HepG2 (cell line): ENCODE measurements around the gene SLC28A3. TPM values are rescaled to one million over a fixed set of nuclear protein-coding genes. Genes with fewer than 3 reads are reported as not detected.

Experiments used
- ATAC-seq: fragments of 200-7000 bp; cut with Tn5 transposase; 3 replicates; pipeline ENCODE4 v1.9.1; 2020; ENCODE audit warnings: mild to moderate bottlenecking, moderate library complexity
- BruUV-seq: library from RNA; stranded (reverse); fragments of 400-500 nt; replicated peaks from 2 replicates; lab custom pipeline; 2021; lab: Mats Ljungman, UMichigan
- CTCF ChIA-PET: fragments of 300-600 bp; formaldehyde crosslinking; extraction: SDS; loops from one replicate; lab custom pipeline; 2021; ENCODE audit warnings: low total read pairs, inconsistent platforms, low intra/inter-chr PET ratio; lab: Yijun Ruan, JAX
- POLR2A ChIA-PET: fragments of 350-600 bp; sonication (Branson Sonifier 250); formaldehyde crosslinking; loops from one replicate; lab custom pipeline; 2020; ENCODE audit warnings: antibody characterized with exemption, inconsistent platforms; lab: Yijun Ruan, JAX
- DNase-seq: peaks from one replicate; pipeline ENCODE4 v3.0.0-alpha.2; 2015; ENCODE audit warnings: low spot score
- FAIRE-seq: peaks from 3 replicates; lab custom pipeline; 2011; peaks lifted over from hg19 to GRCh38; lab: Jason Lieb, UNC
- H2AFZ ChIP-seq: one replicate; pipeline ENCODE4 v1.6.1; 2011; ENCODE audit warnings: low read length, inconsistent platforms
- H3K27ac ChIP-seq: fragments of 300-600 bp; 3 replicates; pipeline ENCODE4 v1.8.0; 2011; ENCODE audit warnings: mixed run types, mild to moderate bottlenecking, mixed read lengths, low read length, inconsistent platforms; ENCODE audit not compliant: insufficient read depth; ENCODE audit errors: extremely low read length
- H3K27me3 ChIP-seq, 2 experiments: fragments of 200-600 bp in 1 of 2; 2 replicates in 1 of 2; 3 replicates in 1 of 2; pipeline versions ENCODE4 v1.6.0 to v1.8.0; 2011; ENCODE audit warnings: low read length in 2 of 2, mild to moderate bottlenecking in 2 of 2, moderate library complexity in 2 of 2, inconsistent platforms in 1 of 2; ENCODE audit not compliant: insufficient read depth in 2 of 2, control insufficient read depth in 1 of 2
- H3K36me3 ChIP-seq, 2 experiments: fragments of 200-600 bp in 1 of 2; replicated peaks in 1 of 2; 2 replicates in 1 of 2; 3 replicates in 1 of 2; pipeline versions ENCODE4 v1.5.1 to v1.8.0; 2011; ENCODE audit warnings: low read length in 2 of 2, inconsistent platforms in 1 of 2; ENCODE audit not compliant: insufficient read depth in 2 of 2, control insufficient read depth in 1 of 2
- H3K4me1 ChIP-seq: 2 replicates; pipeline ENCODE4 v1.5.1; 2012; ENCODE audit warnings: low read length, inconsistent platforms; ENCODE audit not compliant: insufficient read depth
- H3K4me2 ChIP-seq: 2 replicates; pipeline ENCODE4 v1.6.0; 2011; ENCODE audit warnings: low read depth, low read length, inconsistent platforms
- H3K4me3 ChIP-seq, 3 experiments: fragments of 200-600 bp in 1 of 3; sonication (generic), shearing (Covaris generic) in 1 of 3; replicated peaks in 1 of 3; 2 replicates each; pipeline ENCODE4 v1.5.1; 2011 to 2016; ENCODE audit warnings: low read length in 3 of 3, inconsistent platforms in 2 of 3, low read depth in 2 of 3, mild to moderate bottlenecking in 2 of 3, control low read depth in 1 of 3, mixed read lengths in 1 of 3; ENCODE audit not compliant: insufficient read depth in 1 of 3
- H3K79me2 ChIP-seq: one replicate; pipeline ENCODE4 v1.6.1; 2011; ENCODE audit warnings: low read length, inconsistent platforms; ENCODE audit not compliant: insufficient read depth
- H3K9ac ChIP-seq: 2 replicates; pipeline ENCODE4 v1.6.0; 2011; ENCODE audit warnings: mild to moderate bottlenecking, low read depth, low read length, inconsistent platforms; ENCODE audit not compliant: insufficient read depth
- H3K9me3 ChIP-seq: 2 replicates; pipeline ENCODE4 v1.5.1; 2012; ENCODE audit warnings: mild to moderate bottlenecking, low read length
- H4K20me1 ChIP-seq: 2 replicates; pipeline ENCODE4 v1.6.0; 2011; ENCODE audit warnings: inconsistent platforms, mild to moderate bottlenecking, low read length, moderate library complexity; ENCODE audit not compliant: insufficient read depth
- CENPT ChIP-seq: sonication (generic); formaldehyde crosslinking; IDR thresholded peaks from 2 replicates; pipeline ENCODE4 v1.8.0; 2022; ENCODE audit warnings: low read depth, mild to moderate bottlenecking, moderate library complexity, missing genetic modification reagents
- EHMT2 ChIP-seq: fragments of 200-600 bp; sonication (generic); IDR thresholded peaks from 2 replicates; pipeline ENCODE4 v1.7.0; 2017; ENCODE audit warnings: antibody characterized with exemption, low read depth, low read length, borderline replicate concordance
- KAT2B ChIP-seq: fragments of 150-350 bp; IDR thresholded peaks from 2 replicates; pipeline ENCODE4 v1.6.1; 2014; ENCODE audit warnings: low read depth, low read length, borderline replicate concordance
- RAD21 ChIP-seq: fragments of 450-650 bp; formaldehyde crosslinking; IDR thresholded peaks from 2 replicates; pipeline ENCODE4 v1.5.0; 2020; ENCODE audit warnings: mild to moderate bottlenecking
- REL ChIP-seq: sonication (generic); formaldehyde crosslinking; conservative IDR thresholded peaks from 2 replicates; pipeline ENCODE4 v1.8.0; 2022; ENCODE audit warnings: mild to moderate bottlenecking, missing genetic modification reagents, moderate library complexity
- SPEN ChIP-seq: sonication (generic); formaldehyde crosslinking; IDR thresholded peaks from 2 replicates; pipeline ENCODE4 v1.5.1; 2020; ENCODE audit warnings: low read depth, mild to moderate bottlenecking, missing genetic modification reagents
- ZFP1 ChIP-seq: IDR thresholded peaks from 2 replicates; pipeline ENCODE4 v1.6.1; 2016
- ZKSCAN5 ChIP-seq: sonication (generic); formaldehyde crosslinking; IDR thresholded peaks from 2 replicates; pipeline ENCODE4 v1.5.1; 2020; ENCODE audit warnings: mild to moderate bottlenecking, missing genetic modification reagents
- ZNF121 ChIP-seq: sonication (generic); formaldehyde crosslinking; IDR thresholded peaks from 2 replicates; pipeline ENCODE4 v1.5.0; 2020; ENCODE audit warnings: mild to moderate bottlenecking, missing genetic modification reagents
- ZNF83 ChIP-seq: sonication (generic); formaldehyde crosslinking; IDR thresholded peaks from 2 replicates; pipeline ENCODE4 v1.4.0; 2020; ENCODE audit warnings: missing genetic modification reagents, mild to moderate bottlenecking, borderline replicate concordance
- ZSCAN12 ChIP-seq: sonication (generic); formaldehyde crosslinking; IDR thresholded peaks from 2 replicates; pipeline ENCODE4 v1.9.0; 2021; ENCODE audit warnings: mild to moderate bottlenecking, missing genetic modification reagents
- ZSCAN29 ChIP-seq: sonication (generic); formaldehyde crosslinking; conservative IDR thresholded peaks from 2 replicates; pipeline ENCODE4 v1.4.0; 2020; ENCODE audit warnings: mild to moderate bottlenecking, missing genetic modification reagents
- WGBS: methylation state at CpG from one replicate; pipeline ENCODE4 v1.1.6; 2017; ENCODE audit warnings: low lambda C conversion rate; 5-methylcytosine and 5-hydroxymethylcytosine counted together
- in situ Hi-C: cut with HindIII; loops from 2 replicates; pipeline ENCODE4 v1.10.0; 2017; ENCODE audit warnings: low pct_unique_long_range_greater_than_20kb; ENCODE audit not compliant: extremely low pct_ligation_motif_present
- intact Hi-C: fragments of 100-400 bp; cut with micrococcal nuclease; formaldehyde crosslinking; loops from one replicate; pipeline ENCODE4 v1.10.0; 2022; ENCODE audit not compliant: unreplicated experiment
- polyA plus RNA-seq, 8 experiments: library from polyadenylated mRNA; depleted of rRNA in 3 of 8; stranded (reverse) in 7 of 8; unstranded in 1 of 8; fragments of >200 nt; fragmentation: Illumina TruSeq in 4 of 8; extraction: Trizol in 4 of 8; gene quantifications; 2 replicates each; pipeline versions ENCODE4 v1.2.1 to v1.2.3, GENCODE V29; 2011 to 2016; ENCODE audit warnings: low read depth in 4 of 8, missing spikeins in 1 of 8, mixed read lengths in 1 of 8; ENCODE audit not compliant: insufficient read depth in 1 of 8
- total RNA-seq, 5 experiments: library from RNA; depleted of rRNA; stranded (reverse); fragments of >200 nt; fragmentation: Illumina TruSeq; extraction: Trizol; gene quantifications; 2 replicates each; pipeline ENCODE4 v1.2.3, GENCODE V29; 2016; ENCODE audit warnings: low read depth in 1 of 5
- TF ChIP-seq, protein P1 (sequence below): sonication (generic); formaldehyde crosslinking; IDR thresholded peaks from 2 replicates; pipeline ENCODE4 v1.4.0; 2020; ENCODE audit warnings: missing genetic modification reagents
- TF ChIP-seq, protein P2 (sequence below): IDR thresholded peaks from 2 replicates; pipeline ENCODE4 v1.6.1; 2016; ENCODE audit warnings: low read depth, missing genetic modification reagents, missing compliant biosample characterization
- TF ChIP-seq, protein P3 (sequence below): sonication (generic); formaldehyde crosslinking; conservative IDR thresholded peaks from 2 replicates; pipeline ENCODE4 v1.5.0; 2020; ENCODE audit warnings: missing genetic modification reagents

SLC28A3 gene
- total and polyA plus RNA-seq, 2 of the 13 experiments (the other 11 are each of a cell fraction or from before 2014, with no cell fraction given): not detected

DNA sequence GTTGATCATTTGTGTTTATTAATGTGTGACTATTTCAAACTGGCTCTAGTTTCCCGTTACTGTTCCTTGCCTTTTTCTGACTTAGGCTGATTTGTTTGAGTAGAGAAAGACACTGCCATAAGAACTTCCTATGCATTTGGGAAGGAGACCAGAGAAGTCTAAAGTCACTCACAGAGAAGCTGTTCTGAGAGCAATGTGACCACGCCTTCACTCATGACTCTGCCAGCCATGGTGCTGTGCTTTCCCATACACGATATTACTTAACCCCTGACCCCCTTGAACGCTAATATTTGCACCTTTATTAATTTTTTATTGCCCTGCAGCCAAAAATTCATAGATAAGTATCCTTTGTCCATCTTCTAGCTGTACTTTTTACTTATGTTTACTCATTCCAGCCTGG, 20.9 kb downstream of the SLC28A3 start (continued):
- TF ChIP-seq, protein P1, sequence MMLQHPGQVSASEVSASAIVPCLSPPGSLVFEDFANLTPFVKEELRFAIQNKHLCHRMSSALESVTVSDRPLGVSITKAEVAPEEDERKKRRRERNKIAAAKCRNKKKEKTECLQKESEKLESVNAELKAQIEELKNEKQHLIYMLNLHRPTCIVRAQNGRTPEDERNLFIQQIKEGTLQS (CRISPR knock-in tag): no peak
- TF ChIP-seq RAD21 (CRISPR knock-in tag): no peak
- TF ChIP-seq KAT2B: no peak
- TF ChIP-seq REL: no peak

DNA sequence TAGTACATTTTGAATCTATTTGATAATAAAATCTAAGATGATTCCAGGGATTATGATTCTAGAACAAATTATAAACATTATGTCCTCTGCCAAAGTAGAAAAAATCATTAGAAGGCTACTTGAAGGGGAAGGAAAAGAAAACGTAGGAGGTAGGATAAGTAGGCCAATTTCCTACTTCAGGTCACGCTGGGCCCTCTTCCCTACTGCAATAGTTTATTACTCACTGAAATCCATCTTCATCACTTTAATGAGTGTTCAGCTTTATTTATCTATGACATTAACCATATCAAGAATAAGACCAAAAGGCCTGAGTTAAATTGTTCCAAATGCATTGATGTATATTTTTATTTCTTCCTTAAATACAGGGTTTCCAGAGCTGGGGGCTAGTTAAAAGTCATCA, 21.6 kb downstream of the SLC28A3 start:
- Histone ChIP-seq H2AFZ (no peak overlapping the region), H3K4me1 (no peaks in the 10 kb centered on the region), H3K4me2 (no peak overlapping the region), H3K9me3 (no peaks in the 10 kb centered on the region), H3K4me3 (no peak overlapping the region), H3K79me2 (no peaks in the 10 kb centered on the region), H3K9ac (no peak overlapping the region), H3K27ac (no peak overlapping the region), H3K27me3 (peaks cover 0 to 3% of the 10 kb centered on the region in 2 experiments; a peak in 2 of 5 replicates), H4K20me1 (no peaks in the 10 kb centered on the region), H3K36me3 (no peaks in the 10 kb centered on the region)
- no TSS peak for BruUV-seq
- TF ChIP-seq ZFP1 (CRISPR knock-in tag) (no peak), ZSCAN29 (CRISPR knock-in tag) (no peak), ZSCAN12 (CRISPR knock-in tag) (no peak), CENPT (no peak), EHMT2 (no peak), ZNF121 (no peak), ZNF83 (no peak), ZKSCAN5 (CRISPR knock-in tag) (no peak), SPEN (CRISPR knock-in tag) (no peak)
- TF ChIP-seq, protein P2, sequence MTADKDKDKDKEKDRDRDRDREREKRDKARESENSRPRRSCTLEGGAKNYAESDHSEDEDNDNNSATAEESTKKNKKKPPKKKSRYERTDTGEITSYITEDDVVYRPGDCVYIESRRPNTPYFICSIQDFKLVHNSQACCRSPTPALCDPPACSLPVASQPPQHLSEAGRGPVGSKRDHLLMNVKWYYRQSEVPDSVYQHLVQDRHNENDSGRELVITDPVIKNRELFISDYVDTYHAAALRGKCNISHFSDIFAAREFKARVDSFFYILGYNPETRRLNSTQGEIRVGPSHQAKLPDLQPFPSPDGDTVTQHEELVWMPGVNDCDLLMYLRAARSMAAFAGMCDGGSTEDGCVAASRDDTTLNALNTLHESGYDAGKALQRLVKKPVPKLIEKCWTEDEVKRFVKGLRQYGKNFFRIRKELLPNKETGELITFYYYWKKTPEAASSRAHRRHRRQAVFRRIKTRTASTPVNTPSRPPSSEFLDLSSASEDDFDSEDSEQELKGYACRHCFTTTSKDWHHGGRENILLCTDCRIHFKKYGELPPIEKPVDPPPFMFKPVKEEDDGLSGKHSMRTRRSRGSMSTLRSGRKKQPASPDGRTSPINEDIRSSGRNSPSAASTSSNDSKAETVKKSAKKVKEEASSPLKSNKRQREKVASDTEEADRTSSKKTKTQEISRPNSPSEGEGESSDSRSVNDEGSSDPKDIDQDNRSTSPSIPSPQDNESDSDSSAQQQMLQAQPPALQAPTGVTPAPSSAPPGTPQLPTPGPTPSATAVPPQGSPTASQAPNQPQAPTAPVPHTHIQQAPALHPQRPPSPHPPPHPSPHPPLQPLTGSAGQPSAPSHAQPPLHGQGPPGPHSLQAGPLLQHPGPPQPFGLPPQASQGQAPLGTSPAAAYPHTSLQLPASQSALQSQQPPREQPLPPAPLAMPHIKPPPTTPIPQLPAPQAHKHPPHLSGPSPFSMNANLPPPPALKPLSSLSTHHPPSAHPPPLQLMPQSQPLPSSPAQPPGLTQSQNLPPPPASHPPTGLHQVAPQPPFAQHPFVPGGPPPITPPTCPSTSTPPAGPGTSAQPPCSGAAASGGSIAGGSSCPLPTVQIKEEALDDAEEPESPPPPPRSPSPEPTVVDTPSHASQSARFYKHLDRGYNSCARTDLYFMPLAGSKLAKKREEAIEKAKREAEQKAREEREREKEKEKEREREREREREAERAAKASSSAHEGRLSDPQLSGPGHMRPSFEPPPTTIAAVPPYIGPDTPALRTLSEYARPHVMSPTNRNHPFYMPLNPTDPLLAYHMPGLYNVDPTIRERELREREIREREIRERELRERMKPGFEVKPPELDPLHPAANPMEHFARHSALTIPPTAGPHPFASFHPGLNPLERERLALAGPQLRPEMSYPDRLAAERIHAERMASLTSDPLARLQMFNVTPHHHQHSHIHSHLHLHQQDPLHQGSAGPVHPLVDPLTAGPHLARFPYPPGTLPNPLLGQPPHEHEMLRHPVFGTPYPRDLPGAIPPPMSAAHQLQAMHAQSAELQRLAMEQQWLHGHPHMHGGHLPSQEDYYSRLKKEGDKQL (CRISPR knock-in tag): no peak
- TF ChIP-seq, protein P3, sequence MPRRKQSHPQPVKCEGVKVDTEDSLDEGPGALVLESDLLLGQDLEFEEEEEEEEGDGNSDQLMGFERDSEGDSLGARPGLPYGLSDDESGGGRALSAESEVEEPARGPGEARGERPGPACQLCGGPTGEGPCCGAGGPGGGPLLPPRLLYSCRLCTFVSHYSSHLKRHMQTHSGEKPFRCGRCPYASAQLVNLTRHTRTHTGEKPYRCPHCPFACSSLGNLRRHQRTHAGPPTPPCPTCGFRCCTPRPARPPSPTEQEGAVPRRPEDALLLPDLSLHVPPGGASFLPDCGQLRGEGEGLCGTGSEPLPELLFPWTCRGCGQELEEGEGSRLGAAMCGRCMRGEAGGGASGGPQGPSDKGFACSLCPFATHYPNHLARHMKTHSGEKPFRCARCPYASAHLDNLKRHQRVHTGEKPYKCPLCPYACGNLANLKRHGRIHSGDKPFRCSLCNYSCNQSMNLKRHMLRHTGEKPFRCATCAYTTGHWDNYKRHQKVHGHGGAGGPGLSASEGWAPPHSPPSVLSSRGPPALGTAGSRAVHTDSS (CRISPR knock-in tag): no peak
- TF ChIP-seq, protein P1 (CRISPR knock-in tag): no peak
- FAIRE-seq (no peak), ATAC-seq (no peak), DNase-seq (no peak)
- intact Hi-C loops: loop anchor here (10.0 kb wide), 1 partner anchor 484 kb away; no protein-coding TSS in a partner anchor
- POLR2A ChIA-PET: no interaction called here
- CTCF ChIA-PET: no interaction called here
- WGBS: 50% methylated on average over 2 of the region's 2 CpGs
- in situ Hi-C loops: no loop called here
